ENCODE data around the gene MXI1. TPM values are rescaled to one million over a fixed set of nuclear protein-coding genes. Genes with fewer than 3 reads are reported as not detected.

Gene MXI1
- total RNA-seq, 1 experiment from 2014 or later = 11.0 TPM

GRCh38 chr10:110252151-110252550, 44.7 kb downstream of the MXI1 start:
- ChIA-PET POLR2A (no interaction called here), CTCF (no interaction called here)
- Mint-ChIP-seq H3K4me1 (ENCODE audit: low read depth, unreplicated experiment) (peaks cover 7% of the 10 kb centered on the region), H3K9me3 (ENCODE audit: unreplicated experiment) (no peaks in the 10 kb centered on the region), H3K27ac (ENCODE audit: unreplicated experiment) (no peak overlapping the region), H3K4me3 (ENCODE audit: unreplicated experiment) (no peak overlapping the region), H3K27me3 (ENCODE audit: insufficient read depth, unreplicated experiment) (no peaks in the 10 kb centered on the region), H3K36me3 (ENCODE audit: insufficient read depth, unreplicated experiment) (no peaks in the 10 kb centered on the region)
- no TSS peak for BruUV-seq (replicated peaks)
- Histone ChIP-seq H3K4me3 (ENCODE audit: low read depth, low read length) (no peak overlapping the region), H3K36me3 (ENCODE audit: control insufficient read depth, insufficient read depth, low read length) (no peaks in the 10 kb centered on the region), H3K4me1 (no peaks in the 10 kb centered on the region), H3K9me3 (no peaks in the 10 kb centered on the region; the same call in 1 of the 2 replicates), H3K27me3 (replicated peaks; ENCODE audit: control insufficient read depth, insufficient read depth, low read length) (no peaks in the 10 kb centered on the region)
- intact Hi-C loops (cut with micrococcal nuclease; ENCODE audit: unreplicated experiment) = no loop called here
- DNase-seq = no peak
- no peak for TF ChIP-seq CTCF (IDR thresholded peaks at IDR 0.05; ENCODE audit: insufficient read depth in 1 of 2, low read depth in 1 of 2, low read length in 1 of 2, severe bottlenecking in 1 of 2, unreplicated experiment in 1 of 2)

GRCh38 chr10:110254467-110254866, 47.1 kb downstream of the MXI1 start:
- Mint-ChIP-seq H3K4me1 (ENCODE audit: low read depth, unreplicated experiment) (peaks cover 7% of the 10 kb centered on the region), H3K27ac (ENCODE audit: unreplicated experiment) (no peak overlapping the region)
- POLR2A ChIA-PET = no interaction called here

GRCh38 chr10:110258542-110258941, 51.1 kb downstream of the MXI1 start:
- Mint-ChIP-seq H3K9me3 (ENCODE audit: unreplicated experiment) (no peaks in the 10 kb centered on the region), H3K27me3 (ENCODE audit: insufficient read depth, unreplicated experiment) (no peaks in the 10 kb centered on the region), H3K4me3 (ENCODE audit: unreplicated experiment) (no peak overlapping the region), H3K4me1 (ENCODE audit: low read depth, unreplicated experiment) (no peaks in the 10 kb centered on the region), H3K27ac (ENCODE audit: unreplicated experiment) (no peak overlapping the region), H3K36me3 (ENCODE audit: insufficient read depth, unreplicated experiment) (no peaks in the 10 kb centered on the region)
- intact Hi-C loops (cut with micrococcal nuclease; ENCODE audit: unreplicated experiment) = no loop called here
- no peak for DNase-seq
- no peaks in the 10 kb centered on the region for H3K27me3 ChIP-seq (replicated peaks; ENCODE audit: control insufficient read depth, insufficient read depth, low read length)
- ChIA-PET POLR2A (no interaction called here), CTCF (interaction anchor here (0.6 kb wide), 1 partner anchor 32 kb away, joined by 6 read pairs; no protein-coding TSS in a partner anchor)
- no TSS peak for BruUV-seq (replicated peaks)
- H3K4me3 ChIP-seq (ENCODE audit: low read depth, low read length) = no peak overlapping the region
- TF ChIP-seq CTCF (IDR thresholded peaks at IDR 0.05; ENCODE audit: insufficient read depth in 1 of 2, low read depth in 1 of 2, low read length in 1 of 2, severe bottlenecking in 1 of 2, unreplicated experiment in 1 of 2) = no peak
- no peaks in the 10 kb centered on the region for H3K4me1 ChIP-seq
- H3K36me3 ChIP-seq (ENCODE audit: control insufficient read depth, insufficient read depth, low read length) = no peaks in the 10 kb centered on the region
- no peaks in the 10 kb centered on the region; the same call in 1 of the 2 replicates for H3K9me3 ChIP-seq

More at GRCh38 chr10:110254467-110254866, 47.1 kb downstream of the MXI1 start:
- H3K9me3 Mint-ChIP-seq (ENCODE audit: unreplicated experiment) = no peaks in the 10 kb centered on the region
- intact Hi-C loops (cut with micrococcal nuclease; ENCODE audit: unreplicated experiment) = no loop called here
- BruUV-seq (replicated peaks) = no TSS peak
- TF ChIP-seq CTCF (IDR thresholded peaks at IDR 0.05; ENCODE audit: insufficient read depth in 1 of 2, low read depth in 1 of 2, low read length in 1 of 2, severe bottlenecking in 1 of 2, unreplicated experiment in 1 of 2) = no peak
- no peaks in the 10 kb centered on the region for H3K27me3 Mint-ChIP-seq (ENCODE audit: insufficient read depth, unreplicated experiment)
- H3K9me3 ChIP-seq = no peaks in the 10 kb centered on the region; the same call in 1 of the 2 replicates
- H3K27me3 ChIP-seq (replicated peaks; ENCODE audit: control insufficient read depth, insufficient read depth, low read length) = no peaks in the 10 kb centered on the region
- no peak for DNase-seq
- CTCF ChIA-PET = no interaction called here
- no peak overlapping the region for H3K4me3 ChIP-seq (ENCODE audit: low read depth, low read length)
- no peak overlapping the region for H3K4me3 Mint-ChIP-seq (ENCODE audit: unreplicated experiment)
- H3K4me1 ChIP-seq = no peaks in the 10 kb centered on the region
- H3K36me3 Mint-ChIP-seq (ENCODE audit: insufficient read depth, unreplicated experiment) = no peaks in the 10 kb centered on the region
- H3K36me3 ChIP-seq (ENCODE audit: control insufficient read depth, insufficient read depth, low read length) = no peaks in the 10 kb centered on the region

Data from Caco-2 (cell line).